SIG-M5 (cell line): Measurements from ENCODE around the gene FBH1.
"Not testable (repeated sequence)": the region's sequence is repeated elsewhere in the genome, so short reads cannot be mapped to it uniquely, and the experiment has no call there.

Source experiments
- DNase-seq: peaks from one replicate; lab custom pipeline; 2025; lab: John Stamatoyannopoulos, UW

The FBH1 gene

DNA sequence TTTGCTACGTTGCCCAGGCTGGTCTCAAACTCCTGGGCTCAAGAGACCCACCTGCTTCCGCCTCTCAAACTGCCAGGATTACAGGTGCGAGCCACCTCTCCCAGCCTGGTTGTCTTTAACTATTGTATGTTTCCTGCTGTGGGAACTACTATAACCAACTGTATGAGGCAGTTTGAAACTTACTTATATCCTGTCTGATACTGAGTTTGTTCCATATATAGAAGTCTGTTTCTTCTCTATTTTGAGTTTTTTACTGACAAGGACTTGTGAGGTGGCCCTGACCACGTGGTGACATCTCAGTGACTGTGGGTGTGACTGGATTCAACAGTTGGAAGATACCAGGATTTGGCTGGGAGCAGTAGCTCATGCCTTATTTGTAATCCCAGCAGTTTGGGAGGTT lies 14.2 kb downstream of the FBH1 start:
- DNase-seq: no peak

DNA sequence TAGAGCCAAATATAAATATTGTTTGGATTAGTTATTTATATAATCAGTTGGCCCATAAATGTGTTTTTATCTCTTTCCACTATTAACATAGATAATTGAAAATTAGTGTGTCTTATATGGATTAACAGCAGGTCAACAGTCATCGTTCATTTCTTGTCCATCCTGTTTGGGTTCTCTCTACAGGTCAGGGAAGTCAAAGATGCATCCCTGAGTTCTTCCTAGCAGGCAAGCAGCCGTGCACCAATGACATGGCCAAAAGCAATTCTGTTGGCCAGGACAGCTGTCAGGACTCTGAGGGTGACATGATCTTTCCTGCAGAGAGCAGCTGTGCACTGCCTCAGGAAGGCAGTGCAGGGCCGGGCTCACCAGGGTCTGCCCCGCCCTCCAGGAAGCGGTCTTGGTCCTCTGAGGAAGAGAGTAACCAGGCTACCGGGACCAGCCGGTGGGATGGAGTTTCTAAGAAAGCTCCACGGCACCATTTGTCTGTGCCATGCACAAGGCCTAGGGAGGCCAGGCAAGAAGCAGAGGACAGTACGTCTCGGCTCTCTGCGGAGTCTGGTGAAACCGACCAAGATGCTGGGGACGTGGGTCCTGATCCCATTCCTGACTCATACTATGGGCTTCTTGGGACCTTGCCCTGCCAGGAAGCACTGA lies 15.9 kb downstream of the FBH1 start:
- no peak for DNase-seq

DNA sequence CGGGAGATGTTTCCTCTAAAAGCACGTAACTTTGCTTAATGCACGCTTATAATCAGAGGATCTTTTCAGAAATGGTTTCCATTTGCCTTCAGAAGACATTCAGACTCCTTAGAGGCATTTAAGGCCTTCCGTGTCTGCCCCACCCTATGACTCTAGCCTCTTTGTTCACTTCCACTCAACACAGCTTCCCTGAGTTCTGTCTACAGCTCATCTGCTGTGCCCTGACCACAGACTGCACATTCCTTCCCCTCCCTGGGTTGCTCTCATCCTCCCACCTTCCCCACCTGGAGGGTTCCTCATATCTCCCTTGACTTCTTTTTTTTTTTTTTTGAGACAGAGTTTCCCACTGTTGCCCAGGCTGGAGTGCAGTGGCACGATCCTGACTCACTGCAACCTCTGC lies 16.6 kb downstream of the FBH1 start:
- DNase-seq: no peak

DNA sequence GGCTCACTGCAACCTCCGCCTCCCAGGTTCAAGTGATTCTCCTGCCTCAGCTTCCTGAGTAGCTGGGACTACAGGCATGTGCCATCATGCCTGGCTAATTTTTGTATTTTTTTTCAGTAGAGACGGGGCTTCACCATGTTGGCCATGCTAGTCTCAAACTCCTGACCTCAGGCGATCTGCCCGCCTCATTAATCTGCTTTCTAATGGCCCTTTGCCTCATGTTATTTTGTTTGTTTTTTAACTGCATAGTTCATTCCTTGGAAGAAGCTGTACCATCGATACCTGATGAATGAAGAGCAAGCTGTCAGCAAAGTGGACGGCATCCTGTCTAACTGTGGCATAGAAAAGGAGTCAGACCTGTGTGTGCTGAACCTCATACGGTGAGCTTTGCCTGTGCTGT lies 18.6 kb downstream of the FBH1 start:
- DNase-seq: not testable (repeated sequence)

DNA sequence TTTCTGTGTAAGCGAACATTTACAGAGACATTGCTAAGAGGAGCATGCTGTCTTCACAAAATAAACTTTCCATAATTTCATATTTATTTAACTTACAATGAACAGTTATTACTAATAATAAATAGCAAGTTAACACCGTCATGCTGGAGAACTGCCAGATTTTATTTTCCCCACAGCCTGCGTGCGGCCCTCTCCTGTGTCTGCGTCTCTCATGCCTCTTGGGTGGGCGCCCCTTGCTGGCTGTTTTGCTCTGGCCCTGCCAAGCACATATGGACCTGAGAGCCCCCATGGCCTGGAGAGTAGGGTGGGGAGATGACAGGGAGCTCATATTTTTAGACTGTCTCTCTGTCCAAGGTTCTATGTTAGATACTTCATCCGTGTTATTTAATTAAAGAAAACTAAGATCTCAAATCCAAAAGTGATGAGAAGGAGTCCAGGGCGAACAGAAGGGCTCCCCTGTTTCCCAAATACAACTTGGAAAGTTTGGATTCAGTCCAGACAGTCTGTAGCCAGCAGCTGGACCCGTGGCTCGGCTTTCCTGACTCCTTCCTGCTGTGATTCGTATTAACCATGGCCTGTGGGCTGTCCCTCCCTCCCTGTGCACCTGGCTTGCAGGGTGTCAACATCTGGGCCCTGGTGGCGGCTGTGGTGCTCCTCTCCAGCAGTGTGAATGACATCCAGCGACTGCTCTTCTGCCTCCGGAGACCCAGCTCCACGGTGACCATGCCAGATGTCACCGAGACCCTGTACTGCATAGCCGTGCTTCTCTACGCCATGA lies 20.5 kb downstream of the FBH1 start:
- DNase-seq: no peak

GRCh38 chr10:5911670-5912069 lies 21.6 kb downstream of the FBH1 start:
- DNase-seq: no peak

DNA sequence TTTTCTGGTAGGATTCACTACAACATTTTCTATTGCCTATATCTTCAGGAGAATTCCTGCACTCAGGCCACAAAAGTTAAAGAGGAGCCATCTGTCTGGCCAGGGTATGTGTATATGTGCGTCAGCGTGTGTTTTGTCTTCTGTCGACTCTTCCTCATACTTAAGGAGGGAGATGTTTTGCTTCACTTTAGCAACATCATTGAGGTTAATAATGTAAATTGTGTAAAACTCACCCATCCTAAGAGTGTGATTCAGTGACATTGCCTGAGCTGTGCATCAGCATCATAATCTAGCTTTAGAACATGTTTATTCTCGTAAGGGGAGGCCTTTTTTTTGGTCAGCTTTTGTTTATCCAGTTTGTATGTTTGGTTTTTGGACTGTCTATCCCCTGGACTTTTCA lies 23.7 kb downstream of the FBH1 start:
- DNase-seq: no peak

GRCh38 chr10:5915451-5915850 lies 25.4 kb downstream of the FBH1 start:
- no peak for DNase-seq

DNA sequence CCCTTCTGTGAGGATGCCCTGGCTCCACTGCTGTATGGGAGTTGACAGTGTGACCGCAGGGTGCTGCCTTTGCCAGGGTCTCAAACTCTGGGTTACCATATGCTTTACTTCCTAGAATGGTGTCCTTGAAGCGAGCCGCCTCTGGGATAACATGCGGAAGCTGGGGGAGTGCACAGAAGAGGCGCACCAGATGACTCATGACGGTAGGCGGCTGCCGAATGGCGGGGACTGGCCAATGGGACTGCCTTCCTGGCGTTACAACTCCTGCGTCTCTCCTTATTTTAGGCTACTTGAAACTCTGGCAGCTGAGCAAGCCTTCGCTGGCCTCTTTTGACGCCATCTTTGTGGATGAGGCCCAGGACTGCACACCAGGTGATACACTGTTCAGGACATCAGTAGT lies 27.3 kb downstream of the FBH1 start:
- no peak for DNase-seq

DNA sequence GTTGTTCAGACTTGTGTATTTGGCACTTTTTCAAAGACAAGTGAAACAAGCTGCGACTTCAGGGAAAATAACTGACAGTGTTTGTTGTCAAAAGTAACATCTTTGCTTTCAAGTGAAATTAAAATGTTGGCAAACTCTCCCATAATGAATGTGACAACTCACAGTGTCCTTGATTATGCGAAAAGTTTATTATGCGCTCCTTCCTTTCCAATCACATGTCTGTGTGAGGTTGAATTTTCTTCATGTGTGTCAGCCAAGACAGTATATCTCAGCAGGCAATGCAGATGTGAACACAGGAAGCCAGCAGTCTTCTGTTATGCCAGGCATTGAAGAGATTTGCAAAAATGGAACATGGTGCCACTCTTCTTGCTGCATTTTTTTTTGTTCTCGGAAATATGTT lies 28.7 kb downstream of the FBH1 start:
- no peak for DNase-seq

GRCh38 chr10:5919568-5919967 lies 29.5 kb downstream of the FBH1 start:
- DNase-seq: no peak

GRCh38 chr10:5921746-5922145 lies 31.7 kb downstream of the FBH1 start:
- no peak for DNase-seq

- no peak for DNase-seq
Observed at GRCh38 chr10:5924889-5925288, 34.8 kb downstream of the FBH1 start.

- DNase-seq: no peak
Observed at GRCh38 chr10:5927306-5927705, 37.3 kb downstream of the FBH1 start.

DNA sequence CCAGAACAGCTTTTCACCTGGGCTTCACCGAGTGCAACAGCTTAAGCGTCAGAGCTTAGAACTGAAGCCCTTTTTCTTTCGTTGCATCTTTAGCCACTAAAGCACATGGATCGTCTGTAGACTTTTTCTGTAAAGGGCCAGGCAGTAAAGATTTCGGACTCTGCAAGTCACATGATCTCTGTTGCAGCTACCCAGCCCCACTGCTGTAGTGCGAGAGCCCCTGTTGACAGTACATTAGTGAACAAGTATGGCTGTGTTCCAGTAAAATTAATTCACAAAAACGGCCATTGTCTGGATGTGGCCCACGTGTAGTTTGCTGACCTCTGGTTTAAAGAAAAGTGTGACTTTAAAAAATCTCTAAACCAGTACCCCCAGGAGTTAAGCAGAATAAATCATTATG lies 39.4 kb downstream of the FBH1 start:
- no peak for DNase-seq

DNA sequence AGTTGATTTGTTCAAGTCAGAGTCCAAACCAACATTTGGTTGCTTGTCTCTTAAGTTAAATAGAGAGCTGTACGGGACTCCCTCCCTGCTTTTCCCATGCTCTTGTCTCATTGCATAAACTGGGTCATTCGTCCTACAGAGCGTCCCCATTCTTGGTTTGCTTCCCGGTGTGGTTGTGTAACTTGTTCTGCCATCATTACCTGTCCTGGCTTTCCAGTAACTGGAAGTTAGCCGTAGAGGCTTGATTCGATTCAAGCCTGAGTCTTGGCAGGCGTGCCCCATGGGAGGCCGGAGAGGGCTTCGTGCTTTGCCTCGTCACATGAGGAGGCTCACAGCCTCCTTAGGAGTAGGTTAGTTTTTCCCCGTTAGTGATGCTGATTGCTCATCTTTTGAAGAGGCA lies 40.2 kb downstream of the FBH1 start:
- no peak for DNase-seq

- no peak for DNase-seq
Observed at GRCh38 chr10:5932345-5932744, 42.3 kb downstream of the FBH1 start.

GRCh38 chr10:5933909-5934546 lies 44.0 kb downstream of the FBH1 start:
- no peak for DNase-seq

GRCh38 chr10:5935628-5936027 lies 45.6 kb downstream of the FBH1 start:
- no peak for DNase-seq

GRCh38 chr10:5937016-5937415 lies 47.0 kb downstream of the FBH1 start:
- DNase-seq: no peak

GRCh38 chr10:5938291-5938690 lies 48.2 kb downstream of the FBH1 start:
- no peak for DNase-seq

DNA sequence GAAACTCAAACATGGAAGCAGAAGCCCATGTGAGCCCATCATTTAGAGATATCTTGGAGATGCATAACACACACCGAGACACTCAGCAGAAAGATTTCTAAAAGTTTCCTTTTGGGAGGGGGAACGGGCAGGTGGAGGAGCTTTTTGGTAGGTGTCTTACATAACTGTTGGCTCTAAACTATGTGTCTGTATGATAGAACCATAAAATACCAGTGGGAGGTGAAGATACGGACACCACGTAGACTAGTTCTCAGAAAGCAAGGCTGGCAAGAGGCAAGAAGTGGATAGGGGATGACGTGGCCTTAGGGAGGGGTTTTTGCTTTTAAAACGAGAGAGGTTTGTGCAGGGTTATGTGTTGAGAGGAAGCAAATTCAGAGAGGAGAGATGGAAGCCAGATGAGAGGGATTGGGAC lies 50.8 kb downstream of the FBH1 start:
- no peak for DNase-seq

DNA sequence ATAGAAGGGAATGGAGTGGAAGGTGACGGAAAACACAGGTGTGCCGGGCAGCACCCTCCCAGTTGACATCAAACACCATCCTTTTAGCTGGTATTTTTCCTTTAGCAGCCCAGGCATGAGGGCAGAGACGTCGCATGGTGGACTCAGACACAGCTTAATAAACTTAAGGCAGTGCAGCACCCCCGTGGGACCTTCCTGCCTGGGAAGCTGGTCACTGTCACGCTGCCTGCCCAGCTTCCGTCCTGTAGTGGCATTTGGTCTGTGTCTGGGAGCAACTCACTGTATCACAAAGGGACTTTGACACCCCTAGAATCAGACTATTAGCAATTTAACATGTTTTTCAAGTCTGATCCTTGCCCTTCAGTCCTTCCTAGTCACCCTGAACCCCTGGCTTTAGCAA lies 51.5 kb downstream of the FBH1 start:
- no peak for DNase-seq
